Astrocyte (in vitro differentiated cells and primary cell): ENCODE data around the gene OCA2.

Experiments
- CTCF ChIP-seq: IDR thresholded peaks from 2 replicates; pipeline ENCODE4 v1.5.1; 2011; ENCODE audit warnings: low read depth, mild to moderate bottlenecking, inconsistent platforms, low read length, moderate library complexity; ENCODE audit not compliant: insufficient read depth
- EZH2 ChIP-seq: IDR thresholded peaks from 2 replicates; pipeline ENCODE4 v1.6.1; 2012; ENCODE audit warnings: mild to moderate bottlenecking, low read length, inconsistent platforms; ENCODE audit not compliant: insufficient read depth

- TF ChIP-seq CTCF (no peak), EZH2 (no peak)
Measured at GRCh38 chr15:27768732-27769475, 330.2 kb downstream of the OCA2 start.
